GM18873 (cell line): ENCODE measurements around the gene ALDH8A1.

Experiments used
- ATAC-seq: cut with Tn5 transposase; IDR thresholded peaks from one replicate; pipeline ENCODE4 v1.9.1; 2021; ENCODE audit warnings: mild to moderate bottlenecking, moderate library complexity, moderate number of reproducible peaks; ENCODE audit not compliant: unreplicated experiment, low FRiP score

Gene ALDH8A1

GRCh38 chr6:134880487-134881190 is 69.3 kb downstream of the ALDH8A1 start:
- no peak for ATAC-seq

GRCh38 chr6:134878136-134878535 is 71.8 kb downstream of the ALDH8A1 start:
- ATAC-seq = no peak

GRCh38 chr6:134875367-134875766 is 74.5 kb downstream of the ALDH8A1 start:
- no peak for ATAC-seq

GRCh38 chr6:134873500-134874388 is 76.2 kb downstream of the ALDH8A1 start:
- ATAC-seq = peak; percentile 33

GRCh38 chr6:134870677-134871498 is 79.0 kb downstream of the ALDH8A1 start:
- ATAC-seq = peak; percentile 92

GRCh38 chr6:134868812-134869211 is 81.1 kb downstream of the ALDH8A1 start:
- no peak for ATAC-seq
